Measurements from ENCODE around the gene FSD1L.

The FSD1L gene

DNA sequence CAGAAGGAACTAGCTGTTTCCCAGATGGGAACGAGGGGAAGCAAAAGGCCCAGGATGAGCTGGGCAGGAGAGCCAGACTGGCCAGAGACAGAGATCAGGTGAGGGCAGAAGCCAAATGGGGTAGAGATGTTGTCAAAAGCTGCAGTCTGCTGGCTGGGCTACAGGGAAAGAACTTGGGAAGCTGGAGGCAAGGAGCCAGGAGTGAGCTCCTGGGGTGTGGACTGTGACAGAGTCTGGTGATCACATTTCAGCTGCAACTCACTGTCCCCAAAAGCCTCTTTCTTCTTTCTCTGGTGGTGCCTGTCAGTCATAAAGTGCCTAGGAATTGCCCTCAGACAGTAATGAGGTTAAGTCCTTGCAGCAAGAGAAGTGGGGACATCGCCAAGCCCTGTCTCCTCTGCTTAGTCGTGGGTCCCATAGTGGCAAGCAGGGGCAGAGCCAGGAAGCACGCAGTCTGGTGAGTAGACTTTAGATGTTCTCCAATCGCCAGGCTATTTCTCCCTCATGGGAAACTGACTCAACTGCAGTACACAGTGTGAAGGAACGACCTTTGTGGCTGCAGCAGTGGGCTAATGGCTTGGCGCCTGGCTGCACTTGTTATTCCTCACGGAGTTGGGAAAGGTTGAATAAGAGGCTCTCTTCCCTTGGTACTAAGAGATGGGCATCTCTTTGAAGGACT, 2.5 kb upstream of the FSD1L start:
- no peak for TF ChIP-seq POLR2A (IDR thresholded peaks at IDR 0.05; ENCODE audit: low read depth, low read length)
- no peak for FAIRE-seq
- DNase-seq (ENCODE audit: insufficient read length, low spot score), result no peak

DNA sequence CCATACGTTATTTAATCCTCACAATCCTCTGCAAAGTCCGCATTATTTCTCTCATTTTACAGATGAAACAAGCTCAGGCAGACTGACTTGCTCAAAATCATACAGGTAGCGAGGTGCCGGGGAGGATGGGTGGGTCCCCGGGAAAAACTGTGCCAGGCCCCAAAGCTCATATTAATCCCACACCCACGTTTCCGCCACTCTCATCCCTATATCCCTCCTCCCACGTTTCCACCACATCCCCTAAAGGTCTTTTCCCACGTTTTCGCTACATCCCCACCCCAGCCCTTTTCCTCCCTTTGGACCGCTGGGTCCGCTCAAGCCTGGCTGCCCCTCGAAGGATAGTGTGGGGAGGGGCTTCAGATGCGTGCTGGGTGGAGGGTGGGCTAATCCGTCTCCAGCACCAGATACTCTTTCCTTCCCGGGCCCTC, 434 bp upstream of the FSD1L start:
- no peak for TF ChIP-seq POLR2A (IDR thresholded peaks at IDR 0.05; ENCODE audit: low read depth, low read length)
- DNase-seq (ENCODE audit: insufficient read length, low spot score) (no peak), FAIRE-seq (no peak)

DNA sequence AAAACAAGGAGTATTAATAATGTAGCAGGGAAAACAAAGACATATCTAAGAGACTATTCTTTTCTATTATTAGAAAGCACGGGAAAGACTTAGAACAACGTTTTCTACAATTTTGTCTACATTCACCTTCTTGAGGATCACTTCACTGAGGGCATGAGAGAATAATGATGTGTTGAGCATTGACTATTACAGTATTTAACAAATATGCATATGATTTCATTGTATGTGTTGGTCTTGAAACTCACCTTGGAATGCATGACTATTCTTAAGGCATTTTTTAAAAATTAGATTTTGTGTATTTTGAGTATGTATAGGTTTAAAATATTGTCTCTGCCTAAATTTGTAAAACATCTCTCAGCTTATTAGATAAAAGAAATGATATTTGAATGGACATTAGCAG, 1.2 kb downstream of the FSD1L start:
- peak; percentile 43 for FAIRE-seq
- no peak for DNase-seq (ENCODE audit: insufficient read length, low spot score)
- TF ChIP-seq POLR2A (IDR thresholded peaks at IDR 0.05; ENCODE audit: low read depth, low read length), result no peak

DNA sequence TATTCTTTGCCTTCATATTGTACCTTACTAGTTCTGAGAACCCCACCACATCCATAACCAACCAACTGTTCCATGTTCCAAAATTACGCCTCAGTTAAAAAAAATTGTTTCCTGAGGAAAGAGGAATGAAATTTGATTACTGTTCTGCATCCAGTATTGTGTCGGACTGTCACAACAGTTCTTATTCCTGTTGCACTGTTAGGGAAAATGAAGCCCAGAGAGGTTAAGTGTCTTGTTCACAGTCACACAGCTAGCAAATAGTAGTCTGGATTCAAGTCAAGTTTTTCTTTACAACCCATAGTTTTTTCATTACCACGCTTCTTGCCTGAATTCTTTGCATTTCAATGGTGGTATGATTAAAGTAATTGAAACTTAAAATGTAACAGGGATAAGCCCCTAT, 4.4 kb downstream of the FSD1L start:
- no peak for FAIRE-seq

DNA sequence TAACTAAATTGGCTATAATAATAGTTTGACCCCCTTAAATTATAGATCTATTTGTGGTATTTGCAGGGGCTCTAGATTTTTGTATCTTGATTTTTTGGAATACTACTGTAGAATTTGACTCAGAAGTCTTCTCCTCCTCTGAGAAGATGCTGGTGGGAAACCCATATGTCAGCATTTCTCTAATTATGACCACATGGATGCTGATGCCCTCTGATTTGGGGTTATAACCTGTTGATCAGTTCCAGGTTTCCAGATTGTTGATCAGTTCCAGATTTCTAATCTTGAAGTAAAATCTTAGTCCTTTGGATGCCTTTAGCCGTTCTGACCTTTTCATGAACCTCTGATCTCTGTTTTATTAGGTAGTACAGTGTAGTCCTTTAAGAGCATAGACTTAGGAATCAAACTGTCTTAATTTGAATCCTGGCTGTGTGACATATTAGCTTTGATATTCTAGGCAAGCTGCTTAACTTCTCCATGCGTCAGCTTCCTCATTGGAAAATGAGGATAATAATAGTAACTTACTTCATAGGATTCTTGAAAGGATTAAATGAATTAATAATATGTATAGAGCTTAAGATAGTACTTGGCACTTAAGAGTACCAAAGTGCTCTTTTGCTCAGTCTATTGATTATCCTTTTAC, 8.1 kb downstream of the FSD1L start:
- TF ChIP-seq POLR2A (IDR thresholded peaks at IDR 0.05; ENCODE audit: low read depth, low read length), result no peak
- DNase-seq (ENCODE audit: insufficient read length, low spot score), result no peak
- FAIRE-seq, result no peak

More for the DNA sequence above, 4.4 kb downstream of the FSD1L start:
- no peak for DNase-seq (ENCODE audit: insufficient read length, low spot score)
- TF ChIP-seq POLR2A (IDR thresholded peaks at IDR 0.05; ENCODE audit: low read depth, low read length), result no peak

DNA sequence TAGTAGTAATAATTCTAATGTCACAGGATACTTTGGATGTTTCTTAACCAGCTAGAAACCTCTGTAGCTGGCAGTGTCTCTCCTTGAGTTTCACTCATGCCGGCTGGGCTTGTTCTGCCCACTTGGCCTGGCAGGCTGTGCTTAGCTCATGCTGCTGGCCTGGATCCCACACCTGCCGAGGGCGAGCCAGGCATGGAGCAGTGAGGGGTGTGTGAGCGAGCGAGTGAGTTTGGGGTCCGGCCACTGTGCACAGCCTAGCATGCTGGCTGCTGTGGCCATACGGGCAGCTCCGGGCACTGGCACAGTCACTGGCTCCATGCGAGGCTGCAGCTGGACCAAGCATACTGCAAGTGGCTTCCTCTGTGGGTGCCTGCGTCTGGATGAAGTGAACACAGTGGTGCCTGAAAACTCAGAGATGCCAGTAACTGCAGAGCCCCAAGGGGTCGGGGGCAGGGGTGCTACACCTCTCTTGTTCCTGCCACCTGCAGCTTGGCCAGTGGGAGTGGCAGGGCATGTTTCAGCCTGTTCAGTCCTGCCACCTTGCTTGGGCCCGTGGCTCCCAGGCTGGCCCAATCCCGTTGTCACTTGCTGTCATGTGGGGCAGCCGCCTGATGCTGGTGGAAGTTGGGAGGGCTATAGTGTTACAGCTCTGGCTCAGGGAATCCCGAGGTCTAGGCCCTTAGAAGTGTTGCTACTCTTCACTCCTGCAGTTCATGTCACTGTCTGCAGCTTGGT, 9.9 kb downstream of the FSD1L start:
- no peak for DNase-seq (ENCODE audit: insufficient read length, low spot score)
- FAIRE-seq, result no peak
- no peak for TF ChIP-seq POLR2A (IDR thresholded peaks at IDR 0.05; ENCODE audit: low read depth, low read length)

DNA sequence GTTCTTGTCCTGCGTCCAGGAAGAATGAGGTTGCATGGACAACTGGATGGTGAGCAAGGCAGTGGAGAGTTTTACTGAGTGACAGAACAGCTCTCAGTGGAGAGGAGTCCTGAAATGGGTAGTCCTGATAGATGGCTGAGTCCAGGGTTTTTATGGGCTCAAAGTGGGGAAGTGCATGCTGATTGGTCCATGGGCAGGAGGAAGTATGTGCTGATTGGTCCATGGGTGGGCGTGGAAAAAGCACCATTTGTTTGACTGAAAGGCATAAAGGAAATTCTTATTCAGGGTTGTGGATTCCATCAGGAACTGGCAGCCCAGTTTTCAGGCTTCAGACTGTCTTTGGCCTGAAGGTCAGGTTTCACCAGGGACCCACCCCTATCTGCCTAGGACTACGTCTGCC, 10.6 kb downstream of the FSD1L start:
- DNase-seq (ENCODE audit: insufficient read length, low spot score), result no peak
- FAIRE-seq, result peak; percentile 77
- TF ChIP-seq POLR2A (IDR thresholded peaks at IDR 0.05; ENCODE audit: low read depth, low read length), result no peak

DNA sequence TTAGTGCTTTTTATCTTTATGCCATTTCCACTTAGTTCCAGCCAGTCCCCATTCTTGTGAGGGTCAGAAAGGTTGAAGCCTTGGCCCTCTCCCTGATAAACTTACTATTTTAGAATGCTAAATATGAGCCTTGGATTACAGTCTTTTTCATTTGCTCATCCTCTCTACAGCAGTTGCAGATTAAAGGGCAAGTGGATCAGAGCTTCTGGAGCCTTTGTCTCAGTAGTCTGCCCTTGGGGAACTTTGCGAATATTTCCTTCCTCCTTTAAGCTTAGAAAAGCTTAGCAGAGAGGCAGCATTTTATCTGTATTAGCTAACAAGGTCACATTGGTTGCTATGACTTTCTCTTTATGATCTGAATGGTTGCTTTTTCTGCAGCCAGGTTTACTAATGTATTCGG, 11.5 kb downstream of the FSD1L start:
- FAIRE-seq (no peak), DNase-seq (ENCODE audit: insufficient read length, low spot score) (no peak)
- no peak for TF ChIP-seq POLR2A (IDR thresholded peaks at IDR 0.05; ENCODE audit: low read depth, low read length)

DNA sequence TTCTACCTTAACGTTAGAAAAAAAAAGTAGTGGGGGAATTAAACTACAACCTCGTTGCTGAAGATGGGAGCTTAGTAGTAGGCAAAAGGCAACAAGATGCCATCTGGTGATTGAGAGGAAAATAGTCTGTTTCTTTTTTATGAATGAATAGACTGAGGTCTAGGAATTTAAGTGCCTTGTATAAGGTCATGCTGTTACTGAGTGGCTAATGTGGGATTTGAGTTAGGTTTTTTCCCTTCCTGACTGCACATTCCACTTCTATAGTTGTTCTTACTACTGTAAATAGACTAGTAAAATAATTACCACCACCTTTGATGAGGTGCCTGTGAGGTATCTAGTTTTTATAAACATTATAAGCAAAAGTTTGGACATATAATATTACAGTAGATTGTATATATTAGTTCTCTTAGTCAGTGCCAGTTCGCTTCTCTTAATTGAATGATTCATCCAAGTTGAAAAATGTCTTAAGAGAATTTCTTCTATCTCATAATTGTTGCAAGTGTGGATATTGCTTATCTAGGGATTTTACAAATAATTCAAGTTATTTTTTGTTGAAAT, 19.1 kb downstream of the FSD1L start:
- FAIRE-seq (peak; percentile 84), DNase-seq (ENCODE audit: insufficient read length, low spot score) (no peak)
- TF ChIP-seq POLR2A (IDR thresholded peaks at IDR 0.05; ENCODE audit: low read depth, low read length), result no peak

DNA sequence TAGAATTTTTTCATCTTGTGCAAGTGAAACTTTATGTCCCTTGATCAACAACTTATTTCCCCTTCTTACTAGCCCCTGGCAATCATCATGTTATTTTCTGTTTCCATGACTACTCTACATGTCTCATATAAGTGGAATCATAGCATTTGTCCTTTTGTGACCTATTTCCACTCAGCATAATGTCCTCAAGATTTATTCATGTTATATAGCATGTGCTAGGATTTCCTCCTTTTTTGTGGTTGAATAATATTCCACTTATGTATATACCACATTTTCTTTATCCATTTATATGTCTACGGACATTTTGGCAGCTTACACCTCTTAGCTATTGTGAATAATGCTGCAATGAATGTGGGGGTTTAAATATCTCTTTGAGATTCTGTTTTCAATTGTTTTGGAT, 21.0 kb downstream of the FSD1L start:
- peak; percentile 90 for FAIRE-seq
- no peak for TF ChIP-seq POLR2A (IDR thresholded peaks at IDR 0.05; ENCODE audit: low read depth, low read length)

DNA sequence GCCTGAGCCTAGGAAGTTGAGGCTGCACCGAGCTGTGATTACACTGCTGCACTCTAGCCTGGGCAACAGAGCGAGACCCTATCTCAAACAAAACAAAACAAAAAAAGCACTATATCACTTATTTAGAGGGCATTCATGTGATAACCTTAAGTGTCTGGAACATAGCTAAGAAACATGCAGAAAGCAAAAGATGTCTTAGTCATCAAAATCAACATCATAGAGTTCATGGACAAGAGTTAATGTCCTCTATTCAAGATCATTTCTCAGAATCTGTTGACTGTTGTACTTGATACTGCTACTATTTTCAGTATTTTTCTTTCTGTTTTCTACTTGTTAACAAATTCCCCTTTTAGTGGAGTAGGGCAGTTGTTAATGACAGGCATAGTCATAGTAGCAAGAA, 25.4 kb downstream of the FSD1L start:
- DNase-seq (ENCODE audit: insufficient read length, low spot score), result no peak
- FAIRE-seq, result peak; percentile 92
- TF ChIP-seq POLR2A (IDR thresholded peaks at IDR 0.05; ENCODE audit: low read depth, low read length), result no peak

More for the DNA sequence above, 21.0 kb downstream of the FSD1L start:
- DNase-seq (ENCODE audit: insufficient read length, low spot score), result no peak

DNA sequence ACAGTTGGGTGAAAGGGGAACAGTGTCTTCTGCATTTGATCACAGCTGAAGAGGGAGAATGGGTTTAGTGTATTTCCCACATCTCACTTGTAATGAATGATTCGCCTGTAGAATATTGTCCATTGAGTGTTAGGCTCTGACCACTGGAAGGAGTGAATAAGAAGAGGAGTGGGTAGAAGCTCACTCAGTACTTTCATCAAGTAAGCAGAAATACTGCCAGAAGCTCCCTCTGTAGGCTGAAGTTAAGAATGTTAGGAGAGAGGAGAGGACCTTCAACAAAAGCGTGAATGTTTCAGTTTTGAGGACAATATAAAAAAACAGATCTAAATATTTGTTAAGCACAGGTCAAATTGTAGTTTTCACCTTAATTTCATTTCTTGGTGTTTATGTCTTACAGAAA, 27.5 kb downstream of the FSD1L start:
- DNase-seq (ENCODE audit: insufficient read length, low spot score) (no peak), FAIRE-seq (peak; percentile 98)
- no peak for TF ChIP-seq POLR2A (IDR thresholded peaks at IDR 0.05; ENCODE audit: low read depth, low read length)

DNA sequence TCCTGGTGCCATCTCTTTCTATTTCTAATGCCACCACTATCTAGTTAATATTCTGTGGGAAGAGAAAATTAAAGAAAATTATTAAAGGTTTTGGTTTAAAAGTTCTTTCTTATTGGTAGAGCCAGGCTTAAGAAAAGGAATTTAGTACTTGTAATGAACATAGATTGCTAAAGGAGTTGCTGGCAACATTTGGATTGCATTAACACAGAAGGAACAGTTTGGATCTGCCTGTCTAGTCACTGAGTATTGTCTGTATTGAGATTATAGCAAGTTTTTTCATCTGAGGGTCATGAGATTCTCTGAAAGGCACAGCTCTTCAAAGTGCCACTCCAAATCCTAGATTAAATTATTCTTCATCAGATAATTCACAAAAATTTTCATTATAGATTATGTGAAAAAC, 32.0 kb downstream of the FSD1L start:
- no peak for TF ChIP-seq POLR2A (IDR thresholded peaks at IDR 0.05; ENCODE audit: low read depth, low read length)
- no peak for FAIRE-seq
- no peak for DNase-seq (ENCODE audit: insufficient read length, low spot score)

DNA sequence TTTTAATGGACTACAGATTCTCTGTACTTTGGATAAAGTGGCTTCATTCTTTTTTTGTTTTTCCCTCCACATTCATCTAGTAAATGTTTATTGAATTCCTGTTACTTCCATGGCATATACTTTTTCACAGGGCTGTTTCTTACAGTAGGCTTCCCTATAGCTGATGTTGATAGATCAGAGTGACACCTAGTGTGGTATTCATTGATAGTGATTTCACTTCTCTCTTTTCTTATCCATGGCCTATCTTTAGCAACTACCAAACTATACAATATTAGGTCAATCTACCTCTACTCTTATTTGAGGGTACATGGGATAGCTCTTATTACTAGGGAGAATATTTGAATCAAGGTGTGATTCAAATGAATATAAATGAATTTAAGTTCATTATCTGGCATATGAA, 35.8 kb downstream of the FSD1L start:
- TF ChIP-seq POLR2A (IDR thresholded peaks at IDR 0.05; ENCODE audit: low read depth, low read length), result no peak
- DNase-seq (ENCODE audit: insufficient read length, low spot score), result no peak
- FAIRE-seq, result peak; percentile 76

All from H54 (cell line).